Measurements from ENCODE around the gene RIN1. TPM values are rescaled to one million over a fixed set of nuclear protein-coding genes. Genes with fewer than 3 reads are reported as not detected.

RIN1 gene
- 8.3 and 19.2 TPM in 2 replicates for total RNA-seq

GRCh38 chr11:66336234-66337102, at the start of gene RIN1:
Gene RIN1 (minus strand): TSS chr11:66336434. CDS start chr11:66336402, 32 bp downstream.

DNA sequence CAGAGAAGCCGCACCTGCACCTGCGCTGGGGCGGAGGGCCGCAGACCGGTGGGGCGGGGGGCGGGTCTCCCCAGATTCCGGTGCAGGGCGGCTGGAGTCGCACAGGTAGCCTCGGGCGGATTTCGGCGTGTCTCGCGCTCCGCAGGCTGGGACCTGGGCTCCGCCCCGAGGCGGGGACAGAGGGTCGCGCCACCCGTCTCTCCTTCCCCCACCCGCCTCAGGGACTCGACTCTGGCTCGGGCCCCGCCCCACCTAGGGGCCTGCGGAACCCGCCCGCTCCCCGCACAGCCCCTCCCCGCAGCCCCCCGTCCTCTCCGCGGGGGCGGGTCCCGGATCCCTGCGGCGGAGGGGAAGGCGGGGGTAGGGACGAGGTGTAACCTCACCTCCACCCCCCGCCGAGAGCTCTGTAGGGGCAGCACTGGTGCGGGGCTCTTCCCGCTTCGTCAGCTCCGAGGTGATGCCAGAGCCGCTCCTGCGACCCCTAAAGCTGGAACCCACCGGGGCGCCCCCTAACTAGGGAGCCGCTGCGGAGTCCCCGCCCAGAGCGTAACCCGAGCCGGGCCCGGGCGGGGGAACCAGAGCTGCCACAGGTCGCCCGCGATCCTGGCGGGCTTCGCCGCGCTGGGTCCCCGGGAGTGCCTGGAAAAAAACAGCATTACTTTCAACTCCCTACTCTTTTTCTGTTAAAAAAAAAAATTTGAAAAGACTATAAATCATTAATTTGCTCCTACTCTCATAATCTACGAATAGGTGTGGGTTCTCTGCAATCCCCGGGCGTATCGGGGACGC, 35.6 kb upstream of the RIN1 start, which contains the start of gene SLC29A2:
SLC29A2 (minus strand) TSS at position 134 of the 789 bp plus-strand sequence. CDS start 169 bp downstream, outside the sequence.

DNA sequence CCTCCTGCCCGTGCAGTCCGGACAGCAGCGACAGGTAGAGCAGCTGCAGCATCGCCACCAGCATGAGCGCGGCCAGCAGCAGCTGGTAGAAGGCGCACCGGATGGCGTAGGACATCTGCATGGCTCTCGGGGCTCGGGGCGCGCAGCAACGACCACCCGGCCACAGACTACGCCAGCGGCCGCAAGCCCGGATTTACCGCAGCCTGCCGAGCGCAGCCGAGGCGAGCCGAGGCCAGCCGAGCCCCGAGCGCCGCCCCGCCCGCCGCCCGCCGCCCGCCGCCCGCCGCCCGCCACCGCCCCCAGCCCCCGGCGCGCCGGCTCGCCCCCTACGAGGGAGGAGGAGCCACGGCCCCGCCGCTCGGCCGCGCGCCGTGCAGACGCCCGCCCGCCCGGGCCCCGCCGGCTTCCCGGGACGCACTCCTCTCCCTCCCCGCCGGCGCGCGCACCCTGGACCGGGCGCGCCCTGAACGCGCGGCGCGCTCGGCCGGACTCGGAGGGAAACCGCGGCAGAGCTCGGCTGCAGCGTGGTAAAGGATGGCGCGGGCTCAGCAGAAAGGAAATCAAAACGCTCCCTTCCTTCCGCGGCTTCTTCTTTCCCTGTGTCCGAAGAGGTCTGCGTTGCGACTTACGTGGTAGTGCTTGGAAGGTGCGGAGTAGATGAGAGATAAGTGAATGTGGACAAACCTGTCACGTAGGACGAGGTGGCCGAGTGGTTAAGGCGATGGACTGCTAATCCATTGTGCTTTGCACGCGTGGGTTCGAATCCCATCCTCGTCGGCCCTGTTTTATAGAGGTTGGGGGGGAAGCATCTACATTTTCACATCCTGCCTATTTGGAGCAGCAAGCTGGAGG, 11.4 kb upstream of the RIN1 start, which contains the start of gene B4GAT1:
B4GAT1 (minus strand) TSS at position 205 of the 852 bp plus-strand sequence; CDS start at position 121, 84 bp downstream.

DNA sequence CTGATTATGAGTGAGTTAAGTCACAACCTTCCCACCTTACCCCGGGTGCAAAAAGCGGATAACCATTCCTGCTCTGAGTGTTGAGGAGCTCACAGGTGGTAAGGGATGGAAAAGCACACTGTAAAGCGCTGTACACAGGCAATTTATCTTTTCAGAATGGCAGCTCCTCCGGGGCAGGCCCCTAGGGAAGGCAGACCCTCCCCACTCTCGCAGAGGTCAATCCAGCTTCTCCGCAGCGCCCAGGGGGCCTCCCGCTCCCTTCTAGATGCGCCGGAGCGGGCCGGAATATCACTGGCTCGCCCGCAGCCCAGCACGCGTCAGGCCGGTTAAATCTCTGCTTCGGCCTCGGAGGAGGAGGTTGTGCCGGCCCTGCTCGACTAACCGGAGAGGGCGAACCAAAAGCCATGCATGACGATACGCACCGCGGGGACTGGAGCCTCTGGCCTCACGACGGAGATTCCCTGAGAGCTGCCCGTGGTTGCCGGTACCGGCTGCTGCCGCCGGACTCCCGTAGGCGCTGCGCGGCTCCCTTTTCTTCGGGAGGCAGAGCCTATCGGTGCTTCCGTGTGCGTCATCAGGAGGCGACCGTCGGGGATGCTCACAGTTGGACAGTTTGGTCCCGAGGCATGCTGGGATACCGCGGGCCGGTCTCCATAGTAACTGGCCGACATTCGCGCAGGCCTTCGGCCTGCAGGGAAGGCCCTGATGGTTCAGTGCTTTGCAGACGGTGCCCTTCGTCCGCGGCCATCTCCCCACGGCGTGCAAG, 8.5 kb upstream of the RIN1 start, which contains the start of gene BRMS1:
BRMS1 (minus strand) TSS at position 555 of the 766 bp plus-strand sequence. CDS start 2,870 bp downstream, outside the sequence.

GRCh38 chr11:66316849-66317251, 19.4 kb downstream of the RIN1 start, which contains the start of gene CD248:
Gene CD248 (minus strand): TSS chr11:66317044. CDS start chr11:66317027, 17 bp downstream.

DNA sequence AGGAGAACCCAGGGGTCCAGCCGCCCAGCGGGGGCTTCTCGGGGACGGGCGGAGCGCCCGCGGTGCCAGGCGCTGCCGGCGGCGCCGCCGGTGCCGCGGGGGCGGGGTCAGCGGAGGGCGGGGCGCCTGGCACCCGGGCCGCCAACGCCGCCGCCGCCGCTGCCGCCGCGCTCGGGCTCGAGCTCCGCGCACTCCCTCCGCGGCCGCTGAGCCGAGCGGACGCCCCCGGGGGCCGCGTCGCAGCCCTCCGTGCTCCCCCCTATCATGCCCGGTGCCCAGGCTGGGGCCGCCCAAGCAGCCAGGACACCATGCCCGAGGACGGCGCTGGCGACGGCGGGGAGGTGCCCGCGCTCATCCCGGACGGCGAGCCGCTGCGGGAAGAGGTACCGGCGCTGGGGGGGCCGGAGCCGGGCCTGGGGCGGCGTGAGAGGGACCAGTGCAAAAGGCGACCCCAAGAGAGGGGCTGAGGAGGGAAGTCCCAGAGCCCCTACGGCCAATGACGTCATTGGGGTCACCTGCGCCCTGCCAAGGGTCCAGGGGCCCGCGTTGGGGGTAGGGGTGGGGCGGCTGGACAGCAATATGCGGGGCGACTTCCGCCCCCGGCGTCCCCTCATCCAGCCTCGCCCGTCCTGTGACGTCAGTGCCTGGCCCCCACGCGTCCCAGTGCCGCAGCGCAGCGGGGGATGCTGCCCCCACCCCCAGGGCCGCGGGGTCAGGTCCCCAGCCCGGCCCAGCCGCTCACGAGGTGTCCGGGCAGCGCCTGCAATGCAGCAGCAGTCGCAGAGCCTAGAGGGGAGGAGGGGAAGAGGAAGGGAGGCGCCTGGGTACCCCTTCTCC, 44.3 kb downstream of the RIN1 start, which contains the start of gene TMEM151A:
TMEM151A (plus strand) TSS at position 189 of the 837 bp plus-strand sequence; CDS start at position 309, 120 bp downstream.

GRCh38 chr11:66288671-66289547, 47.3 kb downstream of the RIN1 start, which contains the start of gene YIF1A:
Gene YIF1A (minus strand): TSS chr11:66289143. CDS start chr11:66288985, 158 bp downstream.

Other genes starting within 250 kb of the RIN1 start
- 24.3 and 41.8 TPM in 2 replicates for gene KLC2, start 78.7 kb downstream of the RIN1 start, total RNA-seq
- gene RAB1B, start 67.8 kb downstream of the RIN1 start, total RNA-seq, result 60.3 and 122 TPM in 2 replicates
- gene CNIH2, start 58.3 kb downstream of the RIN1 start, total RNA-seq, result 0.37 TPM in 1 of 2 replicates, not detected in the other
- gene YIF1A, start 47.3 kb downstream of the RIN1 start, total RNA-seq, result 152 and 209 TPM in 2 replicates
- gene TMEM151A, start 44.5 kb downstream of the RIN1 start, total RNA-seq, result under 0.01 and 0.42 TPM in 2 replicates
- gene CD248, start 19.4 kb downstream of the RIN1 start, total RNA-seq, result 52.9 and 81.7 TPM in 2 replicates
- gene BRMS1, start 8.7 kb upstream of the RIN1 start, total RNA-seq, result 35.9 and 38.6 TPM in 2 replicates
- 44.0 and 95.6 TPM in 2 replicates for gene B4GAT1, start 11.2 kb upstream of the RIN1 start, total RNA-seq
- 0.30 and 0.97 TPM in 2 replicates for gene SLC29A2, start 35.3 kb upstream of the RIN1 start, total RNA-seq
- gene NPAS4, start 84.6 kb upstream of the RIN1 start, total RNA-seq, result not detected in 2 replicates
- 24.6 and 34.3 TPM in 2 replicates for gene MRPL11, start 102.4 kb upstream of the RIN1 start, total RNA-seq
- 8.6 and 13.4 TPM in 2 replicates for gene PELI3, start 130.5 kb upstream of the RIN1 start, total RNA-seq
- gene DPP3, start 144.0 kb upstream of the RIN1 start, total RNA-seq, result 43.1 and 63.9 TPM in 2 replicates
- 34.4 and 38.2 TPM in 2 replicates for gene BBS1, start 174.2 kb upstream of the RIN1 start, total RNA-seq
- 15.7 and 16.1 TPM in 2 replicates for gene ZDHHC24, start 209.6 kb upstream of the RIN1 start, total RNA-seq
- under 0.01 and 0.09 TPM in 2 replicates for gene ACTN3, start 210.5 kb upstream of the RIN1 start, total RNA-seq
- gene CTSF, start 232.2 kb upstream of the RIN1 start, total RNA-seq, result 13.8 and 27.0 TPM in 2 replicates

All from smooth muscle cell of the umbilical artery (primary cell).